ENCODE data around the gene VASH1. TPM values are rescaled to one million over a fixed set of nuclear protein-coding genes. Genes with fewer than 3 reads are reported as not detected.

VASH1 gene
- total RNA-seq, 1 donor from 2014 or later, result 28.4 TPM

GRCh38 chr14:76784881-76785280, 23.6 kb downstream of the VASH1 start:
- H3K27ac ChIP-seq, result peak overlapping the region; percentile 40 to 59

GRCh38 chr14:76786601-76787000, 25.3 kb downstream of the VASH1 start:
- intact Hi-C loops (cut with DNase I), result no loop called here
- DNase-seq (ENCODE audit: low spot score in 2 of 2), result no peak
- peaks cover 27 to 36% of the 10 kb centered on the region in 2 donors for H3K36me3 ChIP-seq
- no peaks in the 10 kb centered on the region for H3K9me3 ChIP-seq
- no peak for TF ChIP-seq CTCF (IDR thresholded peaks at IDR 0.05)
- H3K27ac ChIP-seq, result no peak overlapping the region
- H3K4me3 ChIP-seq, result no peak overlapping the region
- H3K4me1 ChIP-seq, result peaks cover 0 to 10% of the 10 kb centered on the region in 2 donors
- H3K27me3 ChIP-seq, result no peaks in the 10 kb centered on the region

More at GRCh38 chr14:76784881-76785280, 23.6 kb downstream of the VASH1 start:
- Histone ChIP-seq H3K9me3 (no peaks in the 10 kb centered on the region), H3K4me1 (peaks cover 0 to 10% of the 10 kb centered on the region in 2 donors), H3K4me3 (no peak overlapping the region), H3K27me3 (no peaks in the 10 kb centered on the region), H3K36me3 (peaks cover 20 to 23% of the 10 kb centered on the region in 2 donors)
- intact Hi-C loops (cut with DNase I), result loop anchor here (1.0 to 2.0 kb wide), 3 partner anchors 24 to 75 kb away; partner anchors contain the start of genes ANGEL1 and VASH1
- DNase-seq (ENCODE audit: low spot score in 2 of 2), result peak in 1 of 2 donors; percentile 92
- peak; percentile 83 to 92 (median 89) for TF ChIP-seq CTCF (IDR thresholded peaks at IDR 0.05)

GRCh38 chr14:76792422-76792821, 31.2 kb downstream of the VASH1 start:
- Histone ChIP-seq H3K27ac (no peak overlapping the region), H3K9me3 (no peaks in the 10 kb centered on the region), H3K4me1 (no peaks in the 10 kb centered on the region), H3K4me3 (no peak overlapping the region), H3K27me3 (no peaks in the 10 kb centered on the region), H3K36me3 (peaks cover 31 to 58% of the 10 kb centered on the region in 2 donors)
- DNase-seq (ENCODE audit: low spot score in 2 of 2), result no peak
- no peak for TF ChIP-seq CTCF (IDR thresholded peaks at IDR 0.05)
- intact Hi-C loops (cut with DNase I), result no loop called here

- no peaks in the 10 kb centered on the region for H3K27me3 ChIP-seq
- peaks cover 30 to 53% of the 10 kb centered on the region in 2 donors for H3K36me3 ChIP-seq
- no peak for TF ChIP-seq CTCF (IDR thresholded peaks at IDR 0.05)
- no peaks in the 10 kb centered on the region for H3K9me3 ChIP-seq
- H3K4me3 ChIP-seq, result no peak overlapping the region
- no peaks in the 10 kb centered on the region for H3K4me1 ChIP-seq
- H3K27ac ChIP-seq, result no peak overlapping the region
- intact Hi-C loops (cut with DNase I), result no loop called here
- DNase-seq (ENCODE audit: low spot score in 2 of 2), result no peak
Measured at GRCh38 chr14:76793324-76793723, 32.1 kb downstream of the VASH1 start.

- Histone ChIP-seq H3K9me3 (no peaks in the 10 kb centered on the region), H3K27ac (no peak overlapping the region), H3K27me3 (no peaks in the 10 kb centered on the region), H3K4me1 (no peaks in the 10 kb centered on the region), H3K36me3 (peaks cover 29 to 46% of the 10 kb centered on the region in 2 donors), H3K4me3 (no peak overlapping the region)
- no peak for DNase-seq (ENCODE audit: low spot score in 2 of 2)
- no peak for TF ChIP-seq CTCF (IDR thresholded peaks at IDR 0.05)
- intact Hi-C loops (cut with DNase I), result no loop called here
Measured at GRCh38 chr14:76793956-76794355, 32.7 kb downstream of the VASH1 start.

DNA sequence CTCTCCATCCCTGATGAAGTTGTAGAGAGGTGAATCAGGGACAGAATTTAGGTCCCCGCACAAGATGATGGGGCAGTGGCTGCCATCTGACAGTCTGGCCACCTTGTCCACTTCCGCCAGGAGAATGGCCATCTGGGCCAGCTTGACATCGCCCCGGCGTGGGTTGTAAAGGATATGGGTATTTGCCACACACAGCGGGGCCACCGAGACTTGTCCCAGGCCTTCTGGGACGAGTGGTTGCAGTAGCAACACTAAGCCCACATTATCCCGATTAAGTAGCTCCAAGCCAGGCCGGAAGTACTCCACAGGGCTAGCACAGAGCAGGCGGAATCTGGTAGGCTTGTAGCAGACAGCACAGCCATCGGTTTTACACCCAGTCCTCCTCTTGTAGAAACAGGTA, 45.2 kb downstream of the VASH1 start:
- Histone ChIP-seq H3K36me3 (peaks cover 50 to 70% of the 10 kb centered on the region in 2 donors), H3K9me3 (no peaks in the 10 kb centered on the region), H3K27ac (no peak overlapping the region), H3K27me3 (no peaks in the 10 kb centered on the region), H3K4me1 (no peaks in the 10 kb centered on the region), H3K4me3 (no peak overlapping the region)
- intact Hi-C loops (cut with DNase I), result no loop called here
- TF ChIP-seq CTCF (IDR thresholded peaks at IDR 0.05), result no peak
- no peak for DNase-seq (ENCODE audit: low spot score in 2 of 2)

Measured in ascending aorta (tissue), 2 donors.